IPS-NIHi11 (cell line): ENCODE data around the gene HOXA13.

Experiments used
- DNase-seq: peaks from one replicate; pipeline ENCODE4 v3.0.0; 2012; ENCODE audit warnings: mixed read lengths, low spot score

The HOXA13 gene

GRCh38 chr7:27170426-27171324, 29.2 kb downstream of the HOXA13 start:
- no peak for DNase-seq

- no peak for DNase-seq
Observed at GRCh38 chr7:27169658-27170425, 30.0 kb downstream of the HOXA13 start.

GRCh38 chr7:27168265-27168947, 31.5 kb downstream of the HOXA13 start:
- no peak for DNase-seq

- DNase-seq: no peak
Observed at GRCh38 chr7:27167916-27168264, 32.0 kb downstream of the HOXA13 start.

GRCh38 chr7:27166531-27167505, 33.1 kb downstream of the HOXA13 start:
- DNase-seq: no peak

- DNase-seq: no peak
Observed at GRCh38 chr7:27165996-27166530, 33.8 kb downstream of the HOXA13 start.

- no peak for DNase-seq
Observed at GRCh38 chr7:27165089-27165995, 34.5 kb downstream of the HOXA13 start, which contains the start of gene HOXA9. Gene HOXA9 (minus strand): TSS chr7:27165537. CDS start chr7:27165457, 80 bp downstream.

GRCh38 chr7:27164367-27165088, 35.4 kb downstream of the HOXA13 start:
- no peak for DNase-seq

GRCh38 chr7:27164045-27164366, 35.9 kb downstream of the HOXA13 start:
- DNase-seq: no peak

GRCh38 chr7:27163288-27164044, 36.4 kb downstream of the HOXA13 start:
- no peak for DNase-seq

- DNase-seq: no peak
Observed at GRCh38 chr7:27162561-27163287, 37.2 kb downstream of the HOXA13 start.

- DNase-seq: no peak
Observed at GRCh38 chr7:27161721-27162560, 38.0 kb downstream of the HOXA13 start.

GRCh38 chr7:27161214-27161720, 38.6 kb downstream of the HOXA13 start:
- DNase-seq: no peak

- DNase-seq: peak; percentile 88
Observed at GRCh38 chr7:27160546-27161213, 39.2 kb downstream of the HOXA13 start.

GRCh38 chr7:27160145-27160545, 39.7 kb downstream of the HOXA13 start:
- no peak for DNase-seq
